HG03196 (cell line): Measurements from ENCODE around the gene CNRIP1.

Experiments used
- ATAC-seq: cut with Tn5 transposase; IDR thresholded peaks from one replicate; pipeline ENCODE4 v1.9.1; 2021; ENCODE audit not compliant: unreplicated experiment

Gene CNRIP1

GRCh38 chr2:68251855-68252399 is 67.8 kb downstream of the CNRIP1 start:
- ATAC-seq = peak; percentile 7

- ATAC-seq = peak; percentile 58
Observed at GRCh38 chr2:68251187-68251854, 68.4 kb downstream of the CNRIP1 start.

GRCh38 chr2:68250652-68251186 is 69.0 kb downstream of the CNRIP1 start:
- peak; percentile 1 for ATAC-seq

- no peak for ATAC-seq
Observed at GRCh38 chr2:68250196-68250595, 69.6 kb downstream of the CNRIP1 start.

- ATAC-seq = no peak
Observed at GRCh38 chr2:68248806-68249205, 70.9 kb downstream of the CNRIP1 start.

- ATAC-seq = no peak
Observed at GRCh38 chr2:68248361-68248760, 71.4 kb downstream of the CNRIP1 start.

GRCh38 chr2:68246396-68246795 is 73.4 kb downstream of the CNRIP1 start:
- no peak for ATAC-seq

GRCh38 chr2:68245672-68246071 is 74.1 kb downstream of the CNRIP1 start:
- ATAC-seq = no peak

GRCh38 chr2:68245066-68245465 is 74.7 kb downstream of the CNRIP1 start:
- no peak for ATAC-seq

- no peak for ATAC-seq
Observed at GRCh38 chr2:68244456-68244855, 75.3 kb downstream of the CNRIP1 start.
